Endodermal cell (in vitro differentiated cells): ENCODE results near the gene DHX57. TPM values are rescaled to one million over a fixed set of nuclear protein-coding genes. Genes with fewer than 3 reads are reported as not detected.

Experiments
- DNase-seq: peaks from one replicate; pipeline ENCODE4 v3.0.0-alpha.2; 2017
- H3K27ac ChIP-seq: 2 replicates; pipeline ENCODE4 v1.5.1; 2013; ENCODE audit warnings: mild to moderate bottlenecking, low read depth, low read length, moderate library complexity
- H3K27me3 ChIP-seq: 2 replicates; pipeline ENCODE4 v1.6.1; 2013; ENCODE audit warnings: mild to moderate bottlenecking, low read length, moderate library complexity; ENCODE audit not compliant: insufficient read depth, control insufficient read depth, poor library complexity, severe bottlenecking
- H3K36me3 ChIP-seq: 2 replicates; pipeline ENCODE4 v1.7.0; 2013; ENCODE audit warnings: mild to moderate bottlenecking, low read length, moderate library complexity; ENCODE audit not compliant: control insufficient read depth, insufficient read depth
- H3K4me1 ChIP-seq: one replicate; pipeline ENCODE4 v1.7.0; 2013; ENCODE audit warnings: low read length; ENCODE audit not compliant: control insufficient read depth, insufficient read depth
- H3K4me3 ChIP-seq: 2 replicates; pipeline ENCODE4 v1.5.1; 2013; ENCODE audit warnings: mild to moderate bottlenecking, low read length, moderate library complexity
- H3K9ac ChIP-seq: 2 replicates; pipeline ENCODE4 v1.6.1; 2013; ENCODE audit warnings: mild to moderate bottlenecking, low read length, moderate library complexity; ENCODE audit not compliant: poor library complexity, severe bottlenecking; ENCODE audit errors: extremely low read depth
- H3K9me3 ChIP-seq: 2 replicates; pipeline ENCODE4 v1.6.1; 2013; ENCODE audit warnings: mild to moderate bottlenecking, low read length, moderate library complexity; ENCODE audit not compliant: control insufficient read depth
- H3K27ac Mint-ChIP-seq: 2 replicates; pipeline ENCODE4 v1.8.0; 2020; ENCODE audit warnings: mixed read lengths
- H3K27me3 Mint-ChIP-seq: 2 replicates; pipeline ENCODE4 v1.8.0; 2021; ENCODE audit warnings: mild to moderate bottlenecking, mixed read lengths; ENCODE audit not compliant: insufficient read depth
- H3K36me3 Mint-ChIP-seq: 2 replicates; pipeline ENCODE4 v1.8.0; 2020; ENCODE audit warnings: low read depth, mixed read lengths
- H3K4me1 Mint-ChIP-seq: 2 replicates; pipeline ENCODE4 v1.8.0; 2020; ENCODE audit warnings: mixed read lengths
- H3K4me3 Mint-ChIP-seq: 2 replicates; pipeline ENCODE4 v1.8.0; 2020; ENCODE audit warnings: mild to moderate bottlenecking, moderate library complexity, mixed read lengths
- H3K9me3 Mint-ChIP-seq: 2 replicates; pipeline ENCODE4 v1.8.0; 2020; ENCODE audit warnings: mild to moderate bottlenecking, mixed read lengths
- CTCF ChIP-seq: fragments of 200-600 bp; sonication (generic); conservative IDR thresholded peaks from 2 replicates; pipeline ENCODE4 v1.5.0; 2021; ENCODE audit warnings: antibody characterized with exemption, mild to moderate bottlenecking
- WGBS, 2 experiments: methylation state at CpG; one replicate each; pipeline versions ENCODE4 v1.1.5 to v1.1.7; 2013; ENCODE audit warnings: missing lambda C conversion rate in 2 of 2, mixed read lengths in 1 of 2; ENCODE audit not compliant: insufficient coverage in 1 of 2, insufficient read length in 1 of 2; 5-methylcytosine and 5-hydroxymethylcytosine counted together
- total RNA-seq, 2 donors: library from RNA; stranded (reverse); fragmentation: NEBNext Ultra II Directional in 1 of 2; extraction: Animal tissue kit (Norgen Biotek cat#: 25700) in 1 of 2; gene quantifications; 2 replicates in 1 of 2; 3 replicates in 1 of 2; pipeline ENCODE4 v1.2.1, GENCODE V29; 2021

Gene DHX57
- total RNA-seq, 2 donors from 2014 or later, result 35.4 to 45.7 TPM

- Histone ChIP-seq H3K27ac (no peak overlapping the region), H3K9ac (no peak overlapping the region), H3K36me3 (peaks cover 91% of the 10 kb centered on the region), H3K4me1 (no peaks in the 10 kb centered on the region), H3K4me3 (no peak overlapping the region), H3K9me3 (no peaks in the 10 kb centered on the region), H3K27me3 (no peaks in the 10 kb centered on the region)
- H3K9me3 Mint-ChIP-seq, result no peaks in the 10 kb centered on the region
- no peak for DNase-seq
- peaks cover 68% of the 10 kb centered on the region for H3K36me3 Mint-ChIP-seq
- H3K4me1 Mint-ChIP-seq, result no peaks in the 10 kb centered on the region
- no peak overlapping the region for H3K27ac Mint-ChIP-seq
- no peak overlapping the region for H3K4me3 Mint-ChIP-seq
- 92 to 100% methylated on average over 1 of the region's 1 CpG for WGBS, 2 experiments
- H3K27me3 Mint-ChIP-seq, result no peaks in the 10 kb centered on the region
- no peak for TF ChIP-seq CTCF
Measured at GRCh38 chr2:38856165-38856564, 19.6 kb downstream of the DHX57 start.

GRCh38 chr2:38850045-38850444 lies 25.7 kb downstream of the DHX57 start:
- H3K4me3 ChIP-seq, result no peak overlapping the region
- no peak for DNase-seq
- Mint-ChIP-seq H3K27ac (no peak overlapping the region), H3K36me3 (peaks cover 60% of the 10 kb centered on the region), H3K9me3 (no peaks in the 10 kb centered on the region), H3K4me1 (no peaks in the 10 kb centered on the region), H3K27me3 (no peaks in the 10 kb centered on the region), H3K4me3 (no peak overlapping the region)
- no peak for TF ChIP-seq CTCF
- 88 to 100% methylated on average over 3 of the region's 3 CpGs for WGBS, 2 experiments
- H3K9ac ChIP-seq, result no peak overlapping the region
- no peaks in the 10 kb centered on the region for H3K27me3 ChIP-seq
- no peaks in the 10 kb centered on the region for H3K9me3 ChIP-seq
- H3K36me3 ChIP-seq, result peaks cover 82% of the 10 kb centered on the region
- no peaks in the 10 kb centered on the region for H3K4me1 ChIP-seq
- H3K27ac ChIP-seq, result no peak overlapping the region

- Mint-ChIP-seq H3K4me1 (no peaks in the 10 kb centered on the region), H3K27me3 (no peaks in the 10 kb centered on the region), H3K36me3 (peaks cover 40% of the 10 kb centered on the region), H3K9me3 (no peaks in the 10 kb centered on the region), H3K4me3 (no peak overlapping the region), H3K27ac (no peak overlapping the region)
- no peak for TF ChIP-seq CTCF
- Histone ChIP-seq H3K27me3 (no peaks in the 10 kb centered on the region), H3K36me3 (peaks cover 66% of the 10 kb centered on the region), H3K4me1 (no peaks in the 10 kb centered on the region), H3K4me3 (no peak overlapping the region), H3K9me3 (no peaks in the 10 kb centered on the region), H3K9ac (no peak overlapping the region), H3K27ac (no peak overlapping the region)
- WGBS, 2 experiments, result 97 to 100% methylated on average over 1 to 2 of the region's 2 CpGs
- DNase-seq, result no peak
Measured at GRCh38 chr2:38836791-38837190, 38.9 kb downstream of the DHX57 start.
